MM.1S (cell line): ENCODE data around the gene CDAN1.

Experiments used
- DNase-seq: peaks from one replicate; pipeline ENCODE4 v3.0.0-alpha.2; 2015
- H2AFZ ChIP-seq: fragments of 300-600 bp; sonication (generic); 2 replicates; pipeline ENCODE4 v1.6.0; 2016; ENCODE audit warnings: antibody characterized with exemption, low read length
- H3F3A ChIP-seq: fragments of 300-600 bp; sonication (generic); 2 replicates; pipeline ENCODE4 v1.6.1; 2016; ENCODE audit warnings: mild to moderate bottlenecking, antibody characterized with exemption, low read length, moderate library complexity, mixed read lengths; ENCODE audit not compliant: insufficient read depth
- H3K27ac ChIP-seq: fragments of 300-600 bp; sonication (generic); 2 replicates; pipeline ENCODE4 v1.5.1; 2016; ENCODE audit warnings: mild to moderate bottlenecking, low read length
- H3K27me3 ChIP-seq: fragments of 300-600 bp; sonication (generic); replicated peaks from 2 replicates; pipeline ENCODE4 v1.6.0; 2016; ENCODE audit warnings: low read length; ENCODE audit not compliant: insufficient read depth
- H3K36me3 ChIP-seq: fragments of 300-600 bp; sonication (generic); replicated peaks from 2 replicates; pipeline ENCODE4 v1.6.1; 2016; ENCODE audit warnings: mild to moderate bottlenecking, low read length, mixed read lengths; ENCODE audit not compliant: insufficient read depth
- H3K4me1 ChIP-seq: fragments of 300-600 bp; sonication (generic); 2 replicates; pipeline ENCODE4 v1.6.1; 2016; ENCODE audit warnings: low read length, mixed read lengths
- H3K4me2 ChIP-seq: fragments of 300-600 bp; sonication (generic); 2 replicates; pipeline ENCODE4 v1.6.0; 2016; ENCODE audit warnings: low read depth, low read length
- H3K4me3 ChIP-seq: fragments of 300-600 bp; sonication (generic); 2 replicates; pipeline ENCODE4 v1.5.1; 2016; ENCODE audit warnings: low read length, mixed read lengths
- H3K79me2 ChIP-seq: fragments of 300-600 bp; sonication (generic); 2 replicates; pipeline ENCODE4 v1.6.1; 2016; ENCODE audit warnings: mixed run types, low read length, mixed read lengths
- H3K9ac ChIP-seq: fragments of 300-600 bp; sonication (generic); 2 replicates; pipeline ENCODE4 v1.6.1; 2016; ENCODE audit warnings: low read length, mixed read lengths
- H3K9me2 ChIP-seq: fragments of 300-600 bp; sonication (generic); replicated peaks from 2 replicates; pipeline ENCODE4 v1.6.1; 2016; ENCODE audit warnings: mild to moderate bottlenecking, low read length, mixed read lengths; ENCODE audit not compliant: insufficient read depth
- H3K9me3 ChIP-seq: fragments of 300-600 bp; sonication (generic); replicated peaks from 2 replicates; pipeline ENCODE4 v1.6.1; 2016; ENCODE audit warnings: mild to moderate bottlenecking, low read length, mixed read lengths; ENCODE audit not compliant: insufficient read depth
- H4K20me1 ChIP-seq: fragments of 300-600 bp; sonication (generic); 2 replicates; pipeline ENCODE4 v1.6.1; 2016; ENCODE audit warnings: mild to moderate bottlenecking, low read length, moderate library complexity, mixed read lengths; ENCODE audit not compliant: insufficient read depth
- EZH2 ChIP-seq: fragments of 300-600 bp; sonication (generic); optimal IDR thresholded peaks from 2 replicates; pipeline ENCODE3; 2017; ENCODE audit warnings: low read depth, mild to moderate bottlenecking, antibody characterized with exemption, low read length, mixed read lengths
- EZH2phosphoT487 ChIP-seq: fragments of 300-600 bp; sonication (generic); IDR thresholded peaks from 2 replicates; pipeline ENCODE4 v1.6.1; 2018; ENCODE audit warnings: antibody characterized with exemption, low read length
- TF ChIP-seq, protein P1 (sequence below): fragments of 300-600 bp; sonication (generic); IDR thresholded peaks from 2 replicates; pipeline ENCODE4 v1.5.1; 2016; ENCODE audit warnings: antibody characterized with exemption, low read length, mixed read lengths

Gene CDAN1

DNA sequence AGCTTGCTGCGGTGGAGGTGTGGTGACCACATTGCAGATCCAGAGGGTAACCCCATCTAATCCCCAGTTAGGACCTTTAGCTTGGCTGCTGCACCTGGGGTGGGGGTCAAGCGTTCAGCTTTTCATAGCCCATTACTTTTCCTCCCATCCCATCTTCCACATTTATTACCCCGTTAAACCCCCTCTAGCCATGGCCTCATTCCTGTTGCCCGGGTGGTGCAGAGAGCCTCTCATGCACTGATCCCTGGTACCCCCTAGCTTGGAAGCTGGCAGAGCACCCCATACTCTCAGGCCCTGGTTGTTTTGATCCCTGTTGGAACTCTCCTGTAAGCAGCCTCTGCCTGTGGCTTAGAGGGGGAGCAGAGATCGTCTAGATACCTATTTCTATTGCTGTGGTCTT, 20.8 kb downstream of the CDAN1 start:
- Histone ChIP-seq H3K9me2 (no peaks in the 10 kb centered on the region), H3K9ac (no peak overlapping the region), H2AFZ (no peak overlapping the region), H4K20me1 (no peaks in the 10 kb centered on the region), H3F3A (no peaks in the 10 kb centered on the region), H3K4me3 (no peak overlapping the region), H3K27ac (no peak overlapping the region), H3K36me3 (no peaks in the 10 kb centered on the region), H3K27me3 (no peaks in the 10 kb centered on the region), H3K9me3 (no peaks in the 10 kb centered on the region), H3K4me1 (no peaks in the 10 kb centered on the region), H3K79me2 (no peaks in the 10 kb centered on the region), H3K4me2 (no peak overlapping the region)
- no peak for DNase-seq
- TF ChIP-seq EZH2 (no peak), EZH2phosphoT487 (no peak)
- TF ChIP-seq, protein P1, sequence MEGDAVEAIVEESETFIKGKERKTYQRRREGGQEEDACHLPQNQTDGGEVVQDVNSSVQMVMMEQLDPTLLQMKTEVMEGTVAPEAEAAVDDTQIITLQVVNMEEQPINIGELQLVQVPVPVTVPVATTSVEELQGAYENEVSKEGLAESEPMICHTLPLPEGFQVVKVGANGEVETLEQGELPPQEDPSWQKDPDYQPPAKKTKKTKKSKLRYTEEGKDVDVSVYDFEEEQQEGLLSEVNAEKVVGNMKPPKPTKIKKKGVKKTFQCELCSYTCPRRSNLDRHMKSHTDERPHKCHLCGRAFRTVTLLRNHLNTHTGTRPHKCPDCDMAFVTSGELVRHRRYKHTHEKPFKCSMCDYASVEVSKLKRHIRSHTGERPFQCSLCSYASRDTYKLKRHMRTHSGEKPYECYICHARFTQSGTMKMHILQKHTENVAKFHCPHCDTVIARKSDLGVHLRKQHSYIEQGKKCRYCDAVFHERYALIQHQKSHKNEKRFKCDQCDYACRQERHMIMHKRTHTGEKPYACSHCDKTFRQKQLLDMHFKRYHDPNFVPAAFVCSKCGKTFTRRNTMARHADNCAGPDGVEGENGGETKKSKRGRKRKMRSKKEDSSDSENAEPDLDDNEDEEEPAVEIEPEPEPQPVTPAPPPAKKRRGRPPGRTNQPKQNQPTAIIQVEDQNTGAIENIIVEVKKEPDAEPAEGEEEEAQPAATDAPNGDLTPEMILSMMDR: no peak

DNA sequence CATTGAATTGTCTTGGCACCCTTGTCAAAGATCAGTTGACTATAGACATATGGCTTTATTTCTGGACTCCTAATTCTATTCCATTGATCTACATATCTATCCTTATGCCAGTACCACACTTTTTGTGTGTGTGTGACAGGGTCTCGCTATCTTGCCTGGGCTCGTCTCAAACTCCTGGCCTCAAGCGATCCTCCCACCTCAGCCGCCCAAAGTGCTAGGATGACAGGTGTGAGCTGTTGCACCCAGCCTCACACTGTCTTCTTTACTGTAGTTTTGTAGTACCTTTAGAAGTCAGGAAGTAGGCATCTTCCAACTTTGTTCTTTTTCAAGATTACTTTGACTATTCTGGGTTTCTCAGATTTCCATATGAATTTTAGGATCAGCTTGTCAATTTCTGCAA, 24.3 kb downstream of the CDAN1 start:
- H3K79me2 ChIP-seq: no peaks in the 10 kb centered on the region
- H3K36me3 ChIP-seq: no peaks in the 10 kb centered on the region
- H3K4me2 ChIP-seq: no peak overlapping the region
- no peak for DNase-seq
- H3K9me3 ChIP-seq: no peaks in the 10 kb centered on the region
- H3K9ac ChIP-seq: no peak overlapping the region
- no peaks in the 10 kb centered on the region for H3K27me3 ChIP-seq
- TF ChIP-seq, protein P1: no peak
- TF ChIP-seq EZH2phosphoT487 (no peak), EZH2 (no peak)
- H3F3A ChIP-seq: no peaks in the 10 kb centered on the region
- no peaks in the 10 kb centered on the region for H3K9me2 ChIP-seq
- no peak overlapping the region for H2AFZ ChIP-seq
- no peaks in the 10 kb centered on the region for H4K20me1 ChIP-seq
- H3K27ac ChIP-seq: no peak overlapping the region
- no peaks in the 10 kb centered on the region for H3K4me1 ChIP-seq
- no peak overlapping the region for H3K4me3 ChIP-seq

DNA sequence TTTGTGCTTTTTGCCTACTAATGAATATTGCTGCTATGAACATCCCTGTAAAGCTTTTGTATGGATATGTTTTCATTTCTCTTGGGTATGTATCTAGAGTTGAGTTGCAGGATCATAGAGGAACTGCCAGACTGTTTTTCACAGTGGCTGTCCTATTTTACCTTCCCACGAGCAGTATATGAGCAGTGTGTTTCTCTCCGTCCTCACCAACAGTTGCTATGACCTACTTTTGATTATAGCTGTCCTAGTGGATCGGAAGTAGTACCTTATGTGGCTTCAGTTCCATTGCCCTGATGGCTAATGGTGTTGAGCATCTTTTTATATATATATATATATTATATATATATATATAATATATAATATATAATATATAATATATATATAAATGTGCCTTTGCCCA, 25.2 kb downstream of the CDAN1 start:
- H2AFZ ChIP-seq: no peak overlapping the region
- no peak overlapping the region for H3K27ac ChIP-seq
- H3K9ac ChIP-seq: no peak overlapping the region
- H3K79me2 ChIP-seq: no peaks in the 10 kb centered on the region
- H3K36me3 ChIP-seq: no peaks in the 10 kb centered on the region
- no peak for DNase-seq
- H3K4me2 ChIP-seq: no peak overlapping the region
- H3K4me3 ChIP-seq: no peak overlapping the region
- H3K9me2 ChIP-seq: no peaks in the 10 kb centered on the region
- no peak for TF ChIP-seq EZH2
- TF ChIP-seq, protein P1: no peak
- TF ChIP-seq EZH2phosphoT487: no peak
- H3K9me3 ChIP-seq: no peaks in the 10 kb centered on the region
- no peaks in the 10 kb centered on the region for H4K20me1 ChIP-seq
- no peaks in the 10 kb centered on the region for H3K27me3 ChIP-seq
- H3F3A ChIP-seq: no peaks in the 10 kb centered on the region
- H3K4me1 ChIP-seq: no peaks in the 10 kb centered on the region
